GM19035 (cell line): Measurements from ENCODE around the gene LRRC2.
"Not testable (repeated sequence)": the region's sequence is repeated elsewhere in the genome, so short reads cannot be mapped to it uniquely, and the experiment has no call there.

Experiments used
- ATAC-seq: cut with Tn5 transposase; IDR thresholded peaks from one replicate; pipeline ENCODE4 v1.9.1; 2021; ENCODE audit not compliant: unreplicated experiment

The LRRC2 gene, protein sequence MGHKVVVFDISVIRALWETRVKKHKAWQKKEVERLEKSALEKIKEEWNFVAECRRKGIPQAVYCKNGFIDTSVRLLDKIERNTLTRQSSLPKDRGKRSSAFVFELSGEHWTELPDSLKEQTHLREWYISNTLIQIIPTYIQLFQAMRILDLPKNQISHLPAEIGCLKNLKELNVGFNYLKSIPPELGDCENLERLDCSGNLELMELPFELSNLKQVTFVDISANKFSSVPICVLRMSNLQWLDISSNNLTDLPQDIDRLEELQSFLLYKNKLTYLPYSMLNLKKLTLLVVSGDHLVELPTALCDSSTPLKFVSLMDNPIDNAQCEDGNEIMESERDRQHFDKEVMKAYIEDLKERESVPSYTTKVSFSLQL

DNA sequence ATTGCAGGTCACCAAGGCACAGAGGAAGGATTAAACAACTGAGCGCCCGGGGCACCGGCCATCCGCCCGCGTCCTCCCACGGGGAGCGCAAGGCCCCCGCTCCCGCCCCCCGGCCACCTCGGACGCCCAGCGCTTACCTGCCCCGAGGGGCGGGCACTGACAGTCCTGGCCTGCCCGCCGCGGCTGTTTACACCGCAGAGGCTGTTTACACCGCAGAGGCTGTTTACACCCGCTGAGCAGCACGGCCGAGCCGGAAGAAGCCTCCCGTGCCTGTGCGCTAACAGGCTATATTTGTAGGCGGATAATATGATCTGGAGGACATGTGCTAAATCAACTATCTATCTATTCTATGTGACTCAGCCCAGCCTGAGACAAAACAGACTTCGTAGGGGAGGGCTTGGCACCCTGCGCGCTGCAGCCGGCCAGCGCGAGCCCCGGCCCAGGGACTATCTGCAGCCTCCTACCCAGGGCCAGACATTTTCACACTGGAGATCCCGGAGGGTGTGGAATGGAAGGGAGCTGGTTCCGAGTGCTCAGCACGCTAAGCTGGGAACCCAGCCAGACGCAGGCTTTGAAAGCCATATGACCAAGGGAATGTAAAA lies at the start of gene LRRC2:
TSS of gene LRRC2 (minus strand) at position 263 of the 602 bp plus-strand sequence. CDS start 14,711 bp downstream, outside the sequence.
- ATAC-seq, result no peak

DNA sequence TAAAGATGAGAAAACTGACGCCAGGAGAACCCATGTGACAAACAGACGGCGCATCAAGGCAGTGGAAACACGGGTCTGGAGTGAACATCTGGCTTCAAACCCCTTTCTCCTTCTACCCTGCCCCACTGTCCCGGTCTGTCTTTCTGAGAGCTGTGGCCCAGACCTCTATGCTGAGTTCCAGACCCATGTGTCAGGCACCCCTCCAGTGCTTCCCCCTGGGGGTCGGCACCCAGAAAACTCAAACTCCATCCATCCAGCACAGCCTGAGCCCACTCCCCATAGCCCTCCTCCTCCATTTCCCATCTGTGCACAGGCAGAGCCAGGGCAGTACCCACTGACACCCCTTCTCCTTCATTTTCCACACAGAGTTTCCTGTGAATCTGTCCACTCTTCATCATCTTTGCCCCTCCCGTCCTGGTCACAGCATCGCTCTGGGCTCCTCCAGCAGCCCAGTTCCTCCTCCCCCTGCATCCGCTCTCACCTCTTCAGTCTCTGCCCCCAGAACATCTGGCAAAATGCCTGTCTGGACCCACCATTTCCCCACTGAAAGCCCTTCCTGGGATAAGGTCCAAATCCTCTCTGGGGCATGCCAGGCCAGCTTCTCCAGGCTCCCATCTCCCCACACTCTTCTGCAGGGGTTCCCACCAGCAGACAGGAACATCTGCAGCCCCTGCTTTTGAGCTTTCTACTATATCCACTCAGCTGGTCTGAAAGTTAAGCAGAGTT lies 49.1 kb upstream of the LRRC2 start:
- no peak for ATAC-seq

DNA sequence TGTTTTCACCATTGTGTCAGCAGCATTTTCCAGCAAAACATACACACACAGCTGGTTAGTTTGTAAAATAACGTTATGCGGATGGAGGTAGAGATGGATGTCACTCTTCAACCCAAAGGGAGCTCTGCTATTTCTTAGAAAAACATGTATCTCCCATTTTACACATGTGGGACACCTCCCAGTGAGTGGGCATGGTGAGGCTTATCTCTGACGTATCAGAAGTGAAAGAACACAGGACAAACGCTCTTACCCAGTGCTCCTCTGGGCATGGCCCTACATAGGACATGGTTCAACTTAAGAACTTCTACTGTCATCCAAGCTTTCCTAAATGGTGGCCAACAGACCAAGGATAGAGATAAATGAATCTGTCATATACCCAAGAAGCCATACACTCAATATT lies 48.3 kb upstream of the LRRC2 start:
- ATAC-seq, result no peak

DNA sequence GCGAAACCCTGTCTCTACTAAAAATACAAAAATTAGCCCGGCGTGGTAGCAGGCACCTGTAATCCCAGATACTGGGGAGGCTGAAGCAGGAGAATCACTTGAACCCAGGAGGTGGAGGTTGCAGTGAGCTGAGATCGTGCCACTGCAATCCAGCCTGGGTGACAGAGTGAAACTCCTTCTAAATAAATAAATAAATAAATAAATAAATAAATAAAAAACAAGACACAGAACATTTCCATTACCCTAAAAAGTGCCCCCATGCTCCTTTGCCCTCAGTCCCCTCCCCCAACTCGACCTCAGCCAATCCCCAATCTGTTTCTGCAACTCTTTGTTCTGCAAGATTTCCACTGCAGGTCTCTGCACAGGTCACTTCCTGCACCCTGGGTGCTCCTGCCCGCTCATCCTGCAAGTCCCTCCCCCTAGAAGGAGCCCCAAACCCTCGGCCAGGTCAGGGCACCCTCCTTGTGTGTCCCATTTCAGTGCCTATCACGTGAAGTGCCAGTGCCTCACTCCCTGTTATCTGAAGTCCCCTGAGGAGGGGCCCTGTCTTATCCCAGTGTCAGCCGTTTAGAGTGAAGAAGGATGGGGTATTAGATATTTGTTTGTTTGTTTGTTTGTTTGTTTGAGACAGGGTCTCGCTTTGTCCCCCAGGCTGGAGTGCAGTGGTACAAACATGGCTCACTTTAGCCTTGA lies 47.4 kb upstream of the LRRC2 start:
- no peak for ATAC-seq

DNA sequence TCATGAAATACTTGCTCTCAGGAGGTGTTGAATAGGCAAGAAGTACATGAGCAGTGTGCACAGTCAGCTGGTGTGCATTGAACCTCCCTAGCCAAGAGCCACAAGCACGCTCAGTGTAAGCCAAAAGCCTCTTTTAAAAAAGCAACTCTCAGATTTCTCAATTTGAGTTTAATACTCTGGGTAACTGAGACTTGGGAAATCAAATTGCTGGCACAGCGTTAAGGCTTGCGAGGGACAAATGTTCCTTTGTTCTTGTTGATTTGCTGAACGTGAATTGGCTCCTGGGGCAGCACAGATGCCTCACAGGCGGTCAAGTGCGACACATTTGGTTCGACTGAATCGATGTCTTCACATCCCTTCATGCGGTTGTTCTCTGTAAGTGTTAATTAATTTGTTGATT lies 46.2 kb upstream of the LRRC2 start, which contains the start of gene FAM240A:
TSS of gene FAM240A (plus strand) at position 202 of the 400 bp plus-strand sequence. CDS start at position 361, 159 bp downstream.
- no peak for ATAC-seq

DNA sequence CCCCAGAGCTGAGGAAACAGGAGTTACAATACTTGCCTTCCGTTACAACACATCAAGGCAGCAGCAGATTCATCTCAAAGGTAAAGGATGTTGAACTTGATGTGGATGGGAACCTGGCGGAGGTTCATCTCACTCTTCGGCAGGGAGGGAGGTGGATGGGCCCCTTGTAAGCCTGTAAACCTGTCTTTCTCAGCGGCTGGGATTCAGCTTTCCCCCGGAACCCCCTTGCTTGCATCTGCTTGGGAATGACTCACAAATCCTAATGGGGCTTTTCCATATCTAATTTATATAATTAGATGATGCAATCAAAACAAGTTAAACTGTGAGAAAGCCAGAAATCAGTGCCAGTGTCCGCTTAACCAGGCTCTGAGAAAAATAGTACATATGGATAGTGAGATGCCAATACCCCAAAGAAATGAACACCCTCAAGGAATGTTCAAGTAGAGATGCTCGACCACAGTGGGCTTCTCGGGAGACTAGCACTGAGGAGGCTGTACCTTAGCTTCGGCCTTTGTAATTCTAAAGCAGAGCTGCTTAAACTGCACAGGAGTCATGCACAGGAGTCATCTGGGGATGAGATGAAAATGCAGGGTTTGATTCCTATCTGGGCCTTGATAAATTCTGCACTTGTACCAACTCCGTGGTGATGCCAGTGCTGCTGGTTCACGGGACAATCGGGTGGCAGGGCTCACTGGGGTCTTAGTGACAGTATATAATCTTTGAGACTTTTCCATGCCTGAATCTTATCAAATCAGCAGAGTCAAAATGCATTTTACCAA lies 44.0 kb upstream of the LRRC2 start:
- no peak for ATAC-seq

DNA sequence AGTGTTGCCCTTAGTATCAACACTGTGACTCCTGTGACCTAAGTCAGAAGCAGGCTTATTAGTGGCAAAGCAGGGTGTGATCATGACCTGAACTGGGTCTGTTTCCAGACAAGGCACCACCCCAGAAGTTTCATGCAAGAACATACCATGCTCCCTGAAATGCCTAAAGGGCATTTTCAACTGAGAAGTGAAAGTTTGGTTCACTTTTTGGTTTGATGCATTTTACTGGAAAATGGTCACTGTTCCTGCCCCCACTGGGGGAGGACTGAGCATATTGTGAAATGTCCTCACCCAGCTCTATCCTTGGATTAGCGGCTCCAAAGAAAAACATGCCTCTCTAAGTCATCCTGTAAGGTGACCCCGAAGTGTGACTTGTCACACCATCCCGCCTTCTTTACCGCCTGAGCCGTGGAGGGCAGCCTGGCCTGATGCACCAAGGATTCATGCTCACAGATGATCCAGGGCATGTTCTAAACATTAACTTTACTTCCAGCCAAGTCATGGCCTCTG lies 43.2 kb upstream of the LRRC2 start:
- no peak for ATAC-seq

DNA sequence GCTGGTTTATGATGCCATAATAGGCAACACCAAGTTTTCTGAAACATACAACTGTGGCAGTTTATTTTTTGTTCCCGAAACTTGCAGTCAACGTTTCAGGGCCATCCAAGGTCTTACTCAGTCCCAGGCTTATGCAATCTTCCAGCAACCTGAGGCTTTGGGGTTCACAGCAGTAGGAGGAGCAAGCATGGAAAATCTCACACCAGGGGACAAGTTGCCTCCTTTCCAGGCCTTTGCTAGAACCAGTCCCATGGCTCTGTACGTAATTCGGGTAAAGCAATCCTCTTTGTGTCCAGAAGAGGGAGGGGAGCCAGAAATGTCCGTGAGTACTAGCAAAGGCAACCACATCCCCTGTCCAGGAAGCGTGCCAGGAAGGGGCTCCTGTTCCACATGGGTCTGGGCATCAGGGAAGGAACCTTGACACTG lies 41.5 kb upstream of the LRRC2 start:
- ATAC-seq, result no peak

DNA sequence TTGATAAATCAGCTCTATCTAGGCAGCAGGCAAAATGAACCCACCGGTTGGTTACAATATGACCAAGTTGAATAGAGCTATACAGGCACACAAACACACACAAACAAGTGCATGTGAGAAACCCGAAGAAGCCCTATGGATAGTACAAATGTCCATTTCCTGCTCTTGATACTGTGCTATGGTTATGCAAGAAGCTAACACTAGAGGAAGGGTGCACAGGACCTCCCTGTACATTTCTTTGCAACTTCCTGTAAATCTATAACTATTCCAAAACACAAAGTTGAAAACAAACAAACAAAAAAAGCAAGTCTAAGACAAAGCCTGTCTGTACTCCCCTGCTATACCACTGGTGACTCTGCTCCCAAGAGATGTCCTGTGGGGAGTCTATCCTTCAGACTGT lies 38.0 kb upstream of the LRRC2 start:
- ATAC-seq, result no peak

DNA sequence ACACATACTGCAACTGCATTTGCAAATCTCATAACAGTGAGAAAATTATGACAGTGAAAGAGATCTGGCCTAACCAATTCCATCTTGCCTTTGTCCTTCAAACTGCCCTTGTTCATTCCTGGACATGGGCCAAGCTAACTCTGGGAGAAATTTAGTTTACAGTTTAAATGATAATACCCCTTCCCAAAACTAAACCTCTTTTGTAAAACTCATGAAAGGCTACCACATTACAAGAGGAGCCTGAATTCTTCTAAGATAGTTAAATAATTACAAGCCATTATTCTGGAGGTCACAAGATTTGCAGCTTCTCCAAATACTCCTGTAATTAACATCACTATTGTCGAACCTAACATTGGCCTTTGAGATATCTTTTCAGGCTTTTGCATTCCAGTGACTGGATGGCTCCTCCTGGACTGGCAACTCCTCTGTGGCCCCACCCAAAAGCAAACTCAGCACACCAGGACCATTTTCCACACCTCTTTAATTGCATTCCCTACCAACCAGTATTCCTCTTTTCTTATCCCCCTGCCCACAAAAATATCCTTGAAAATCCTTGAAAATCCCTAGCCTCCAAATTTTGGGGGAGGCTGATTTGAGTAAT lies 37.4 kb upstream of the LRRC2 start:
- no peak for ATAC-seq

DNA sequence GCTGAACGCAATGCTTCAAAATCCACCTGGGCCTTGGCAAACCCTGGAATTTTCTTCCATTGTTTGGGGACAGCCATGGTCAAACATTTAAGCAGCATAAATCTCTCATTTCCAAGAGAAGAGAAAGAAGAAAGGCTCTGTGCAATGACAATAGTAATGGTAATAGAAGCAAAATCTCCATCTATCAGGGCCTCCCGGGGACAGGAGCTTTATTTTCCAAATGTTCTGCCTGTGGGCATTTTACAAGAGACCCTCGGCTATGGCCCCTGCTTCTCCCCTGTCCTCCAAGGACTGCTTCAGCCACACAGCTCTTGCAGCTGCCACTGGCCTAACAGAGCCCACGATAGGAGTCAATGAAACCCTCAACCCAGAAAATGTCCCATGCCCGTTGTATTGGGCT lies 33.5 kb upstream of the LRRC2 start:
- no peak for ATAC-seq

DNA sequence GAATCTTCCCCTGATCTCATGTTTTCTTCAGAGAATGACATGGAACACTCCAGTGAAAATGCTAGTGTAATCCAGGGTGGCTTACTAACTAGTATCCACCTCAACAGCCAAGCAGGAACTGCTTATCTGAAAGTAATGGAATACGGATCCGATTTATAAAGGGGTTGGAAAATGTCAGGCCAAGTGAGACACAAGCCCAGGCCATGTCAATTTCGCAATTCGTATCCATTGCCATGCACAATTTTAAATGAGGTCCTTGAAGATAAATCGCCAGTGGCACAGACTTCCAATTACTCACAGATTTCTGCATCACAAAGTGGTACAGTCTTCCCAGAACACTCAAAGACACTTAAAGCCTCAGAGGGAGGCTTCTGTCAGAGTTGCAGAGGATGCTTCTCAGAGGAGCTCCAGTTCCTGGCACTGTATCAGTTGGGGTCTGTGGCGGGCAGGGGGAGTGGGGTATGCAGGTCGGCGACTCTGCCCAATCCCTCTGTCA lies 29.8 kb upstream of the LRRC2 start:
- ATAC-seq, result no peak

DNA sequence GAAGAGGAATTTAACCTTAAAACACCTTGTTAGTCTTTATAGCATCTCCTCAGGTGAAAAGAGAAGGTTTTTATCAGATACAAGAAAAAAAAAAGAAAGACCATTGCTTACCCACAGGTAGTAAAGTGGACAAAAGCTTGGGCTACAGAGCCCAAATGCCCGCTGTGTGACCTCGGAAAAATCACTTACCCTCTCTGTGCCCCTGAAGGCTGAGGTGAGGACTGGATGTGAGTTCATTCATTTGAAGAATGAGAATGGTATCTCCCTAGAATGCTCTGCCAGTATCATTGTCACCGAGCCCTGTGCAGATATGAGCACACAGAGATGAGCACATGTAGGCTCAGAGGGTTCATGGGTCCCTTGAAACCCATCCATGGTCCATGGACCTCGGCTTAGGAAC lies 28.6 kb upstream of the LRRC2 start:
- no peak for ATAC-seq

DNA sequence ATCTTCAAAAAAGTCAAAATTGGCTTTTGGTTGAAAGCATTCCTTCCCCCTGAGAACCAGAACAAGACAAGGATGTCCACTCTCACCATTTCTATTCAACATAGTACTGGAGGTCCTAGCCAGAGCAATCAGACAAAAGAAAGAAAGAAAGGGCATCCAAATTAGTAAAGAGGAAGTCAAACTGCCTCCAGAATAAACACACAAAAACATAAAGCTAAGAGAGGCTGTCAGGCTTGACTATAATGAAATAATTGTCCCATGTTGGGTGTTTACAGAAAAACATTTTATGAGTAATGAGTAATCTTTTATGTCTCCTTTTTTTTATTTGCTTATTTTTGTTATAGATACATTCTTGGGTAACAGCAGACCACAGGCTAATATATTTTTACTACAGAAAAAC lies 27.9 kb upstream of the LRRC2 start:
- ATAC-seq, result no peak

DNA sequence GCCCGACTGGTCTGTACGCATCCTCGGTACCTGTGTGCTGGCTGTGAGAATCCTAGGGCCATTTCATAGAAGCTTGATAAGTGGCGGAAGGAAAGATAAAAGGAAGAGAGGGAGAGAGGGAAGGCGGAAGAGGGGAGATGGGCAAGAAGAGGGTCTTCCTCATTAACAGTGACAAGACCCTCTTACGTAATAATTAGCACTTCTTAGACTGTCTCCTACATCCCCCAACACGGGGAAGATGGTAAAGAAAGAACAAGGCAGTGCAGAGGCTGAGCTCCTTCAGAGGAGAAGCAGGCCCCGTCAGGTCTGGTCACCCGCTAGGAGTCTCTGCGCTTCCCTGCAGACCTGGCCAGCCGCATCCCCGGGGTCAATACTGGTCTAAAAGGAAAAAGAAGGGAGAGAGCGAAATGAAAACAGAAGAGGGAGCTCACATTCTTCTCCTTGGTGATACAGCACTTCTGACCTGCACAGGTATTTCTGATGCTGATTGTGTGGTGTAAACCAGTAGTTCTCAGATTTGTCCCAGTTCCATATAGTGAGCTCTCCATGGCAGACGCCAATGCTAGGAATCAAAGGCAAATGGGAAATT lies 27.3 kb upstream of the LRRC2 start:
- ATAC-seq, result no peak

DNA sequence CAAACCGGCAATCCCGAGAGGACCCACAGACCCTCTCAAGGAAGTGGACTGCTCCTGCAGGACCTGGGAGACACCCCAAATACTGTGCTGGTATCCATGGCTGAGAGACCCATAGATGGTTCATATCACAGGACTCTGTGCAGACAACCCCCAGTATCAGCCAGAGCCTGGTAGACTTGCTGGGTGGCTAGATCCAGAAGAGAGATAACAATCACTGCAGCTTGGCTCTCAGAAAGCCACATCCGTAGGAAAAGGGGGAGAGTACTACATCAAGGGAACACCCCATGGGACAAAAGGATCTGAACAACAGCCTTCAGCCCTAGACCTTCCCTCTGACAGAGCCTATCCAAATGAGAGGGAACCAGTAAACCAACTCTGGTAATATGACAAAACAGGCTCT lies 21.2 kb upstream of the LRRC2 start:
- not testable (repeated sequence) for ATAC-seq

DNA sequence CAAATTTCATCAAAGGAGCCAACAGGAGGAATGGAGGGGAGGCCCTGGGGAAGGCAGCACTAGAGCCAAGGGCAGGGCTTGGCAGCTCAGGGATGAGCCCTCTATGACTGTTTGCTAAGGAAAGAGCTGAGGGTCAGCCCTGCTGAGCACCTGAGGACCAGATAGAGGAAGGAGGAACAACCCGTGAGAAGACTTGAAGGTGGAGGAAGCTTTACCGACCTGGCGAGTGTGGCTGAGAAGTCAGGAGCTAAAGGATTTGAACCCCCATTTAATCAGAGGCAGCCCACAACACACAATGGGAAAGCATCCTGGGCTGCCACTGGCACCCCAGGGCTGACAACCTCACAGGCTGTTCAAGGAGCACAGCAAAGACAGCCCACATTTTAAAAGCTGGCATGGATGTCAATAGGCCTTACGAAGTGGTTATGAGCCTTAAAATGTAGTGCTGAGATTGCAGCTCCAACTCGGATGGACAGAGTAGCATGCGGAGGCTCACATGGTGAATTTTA lies 20.7 kb upstream of the LRRC2 start:
- ATAC-seq, result no peak

DNA sequence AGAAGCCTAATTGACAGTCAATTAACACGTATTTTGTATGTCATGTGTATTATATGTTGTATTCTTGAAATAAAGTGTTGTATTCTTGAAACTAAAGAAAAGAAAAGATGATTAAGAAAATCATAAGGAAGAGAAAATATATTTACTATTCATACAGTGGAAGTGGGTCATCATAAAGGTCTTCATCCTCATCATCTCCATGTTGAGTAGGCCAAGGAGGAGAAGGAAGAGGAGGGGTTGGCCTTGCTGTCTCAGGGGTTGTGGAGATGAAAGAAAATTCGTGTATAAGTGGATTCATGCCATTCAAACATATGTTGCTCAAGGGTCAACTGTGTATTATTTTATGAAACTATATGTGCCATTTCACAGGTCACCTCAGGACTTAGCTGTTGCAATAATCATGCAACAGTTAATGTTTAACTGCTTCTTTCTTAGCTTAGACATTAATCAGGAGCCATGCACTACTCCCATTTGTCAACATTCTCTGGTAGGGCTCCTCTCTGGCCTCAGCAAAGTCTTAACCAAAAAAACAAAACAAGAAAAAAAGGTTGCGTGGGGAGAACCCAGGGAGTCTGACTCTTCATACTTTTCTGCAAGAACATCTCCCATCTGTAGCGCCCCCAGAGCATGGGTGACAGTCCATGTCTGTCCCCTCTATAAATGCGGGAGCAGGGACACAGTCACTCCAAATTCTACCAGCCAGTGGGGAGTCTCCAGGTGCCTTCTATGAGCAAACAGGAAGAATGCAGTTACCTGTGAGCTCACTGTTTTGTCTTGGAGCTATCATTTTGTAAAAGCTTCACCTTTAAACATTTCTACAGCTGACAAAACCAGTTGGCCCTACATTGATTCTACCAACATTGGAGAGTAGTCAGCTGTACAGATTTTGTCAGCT lies 19.9 kb upstream of the LRRC2 start:
- ATAC-seq, result no peak
